ENCODE data around the gene LIMA1.

Gene LIMA1

GRCh38 chr12:50271724-50272247 lies 11.5 kb downstream of the LIMA1 start:
- Mint-ChIP-seq H3K9me3 (no peaks in the 10 kb centered on the region), H3K4me3 (no peak overlapping the region), H3K27ac (no peak overlapping the region), H3K36me3 (no peaks in the 10 kb centered on the region), H3K4me1 (peaks cover 0 to 2% of the 10 kb centered on the region in 2 donors), H3K27me3 (no peaks in the 10 kb centered on the region)
- ATAC-seq (replicated peaks) (no peak), DNase-seq (no peak)

- Mint-ChIP-seq H3K27ac (no peak overlapping the region), H3K4me1 (no peaks in the 10 kb centered on the region), H3K9me3 (no peaks in the 10 kb centered on the region), H3K36me3 (peaks cover 0 to 3% of the 10 kb centered on the region in 2 donors), H3K4me3 (no peak overlapping the region), H3K27me3 (peaks cover 0 to 4% of the 10 kb centered on the region in 2 donors)
- no peak for ATAC-seq (replicated peaks)
- no peak for DNase-seq
Observed at GRCh38 chr12:50268482-50268881, 14.8 kb downstream of the LIMA1 start.

- ATAC-seq (replicated peaks) = no peak
- Mint-ChIP-seq H3K36me3 (peaks cover 0 to 3% of the 10 kb centered on the region in 2 donors), H3K9me3 (no peaks in the 10 kb centered on the region), H3K4me3 (no peak overlapping the region), H3K27ac (no peak overlapping the region), H3K27me3 (peaks cover 0 to 4% of the 10 kb centered on the region in 2 donors), H3K4me1 (no peaks in the 10 kb centered on the region)
- no peak for DNase-seq
Observed at GRCh38 chr12:50265770-50266524, 17.4 kb downstream of the LIMA1 start.

GRCh38 chr12:50263832-50264231 lies 19.5 kb downstream of the LIMA1 start:
- no peak for ATAC-seq (replicated peaks)
- DNase-seq = no peak
- Mint-ChIP-seq H3K27me3 (peaks cover 0 to 4% of the 10 kb centered on the region in 2 donors), H3K27ac (no peak overlapping the region), H3K4me3 (no peak overlapping the region), H3K36me3 (peaks cover 0 to 3% of the 10 kb centered on the region in 2 donors), H3K4me1 (no peaks in the 10 kb centered on the region), H3K9me3 (no peaks in the 10 kb centered on the region)

- no peak overlapping the region for H3K27ac Mint-ChIP-seq
- ATAC-seq (replicated peaks) = no peak
- no peaks in the 10 kb centered on the region for H3K9me3 Mint-ChIP-seq
- H3K27me3 Mint-ChIP-seq = peaks cover 0 to 4% of the 10 kb centered on the region in 2 donors
- no peak for DNase-seq
- H3K36me3 Mint-ChIP-seq = peaks cover 0 to 3% of the 10 kb centered on the region in 2 donors
- peaks cover 7 to 8% of the 10 kb centered on the region in 2 donors for H3K4me1 Mint-ChIP-seq
- H3K4me3 Mint-ChIP-seq = no peak overlapping the region
Observed at GRCh38 chr12:50261654-50262053, 21.7 kb downstream of the LIMA1 start.

GRCh38 chr12:50258167-50258551 lies 25.2 kb downstream of the LIMA1 start:
- Mint-ChIP-seq H3K9me3 (no peaks in the 10 kb centered on the region), H3K27me3 (no peaks in the 10 kb centered on the region), H3K36me3 (no peaks in the 10 kb centered on the region), H3K4me1 (peaks cover 16 to 27% of the 10 kb centered on the region in 2 donors), H3K4me3 (no peak overlapping the region), H3K27ac (no peak overlapping the region)
- DNase-seq = no peak
- no peak for ATAC-seq (replicated peaks)

- Mint-ChIP-seq H3K4me3 (no peak overlapping the region), H3K27me3 (no peaks in the 10 kb centered on the region), H3K36me3 (no peaks in the 10 kb centered on the region), H3K4me1 (peaks cover 20 to 34% of the 10 kb centered on the region in 2 donors), H3K9me3 (no peaks in the 10 kb centered on the region), H3K27ac (no peak overlapping the region)
- DNase-seq (no peak), ATAC-seq (replicated peaks) (peak in 1 of 2 donors; percentile 53)
Observed at GRCh38 chr12:50257236-50258166, 25.8 kb downstream of the LIMA1 start.

GRCh38 chr12:50256761-50257160 lies 26.6 kb downstream of the LIMA1 start:
- Mint-ChIP-seq H3K4me3 (no peak overlapping the region), H3K36me3 (no peaks in the 10 kb centered on the region), H3K4me1 (peaks cover 23 to 34% of the 10 kb centered on the region in 2 donors), H3K27ac (no peak overlapping the region), H3K27me3 (no peaks in the 10 kb centered on the region), H3K9me3 (no peaks in the 10 kb centered on the region)
- ATAC-seq (replicated peaks) (no peak), DNase-seq (no peak)

- DNase-seq (no peak), ATAC-seq (replicated peaks) (no peak)
- peak overlapping the region; percentile 53 for H3K27ac Mint-ChIP-seq
- H3K4me3 Mint-ChIP-seq = no peak overlapping the region
- H3K9me3 Mint-ChIP-seq = no peaks in the 10 kb centered on the region
- peaks cover 31 to 37% of the 10 kb centered on the region in 2 donors for H3K4me1 Mint-ChIP-seq
- H3K27me3 Mint-ChIP-seq = no peaks in the 10 kb centered on the region
- H3K36me3 Mint-ChIP-seq = peaks cover 0 to 4% of the 10 kb centered on the region in 2 donors
Observed at GRCh38 chr12:50252977-50253602, 30.2 kb downstream of the LIMA1 start.

- Mint-ChIP-seq H3K9me3 (no peaks in the 10 kb centered on the region), H3K4me3 (no peak overlapping the region), H3K36me3 (peaks cover 1 to 6% of the 10 kb centered on the region in 2 donors), H3K27me3 (no peaks in the 10 kb centered on the region), H3K4me1 (peaks cover 27 to 36% of the 10 kb centered on the region in 2 donors), H3K27ac (no peak overlapping the region)
- DNase-seq (no peak), ATAC-seq (replicated peaks) (no peak)
Observed at GRCh38 chr12:50251619-50252252, 31.6 kb downstream of the LIMA1 start.

GRCh38 chr12:50249464-50250182 lies 33.7 kb downstream of the LIMA1 start:
- Mint-ChIP-seq H3K27ac (no peak overlapping the region), H3K36me3 (peaks cover 1 to 9% of the 10 kb centered on the region in 2 donors), H3K9me3 (no peaks in the 10 kb centered on the region), H3K4me3 (no peak overlapping the region), H3K4me1 (peaks cover 35 to 43% of the 10 kb centered on the region in 2 donors), H3K27me3 (peaks cover 0 to 3% of the 10 kb centered on the region in 2 donors)
- no peak for ATAC-seq (replicated peaks)
- DNase-seq = no peak

GRCh38 chr12:50248883-50249282 lies 34.4 kb downstream of the LIMA1 start:
- Mint-ChIP-seq H3K36me3 (peaks cover 1 to 13% of the 10 kb centered on the region in 2 donors), H3K27me3 (peaks cover 0 to 5% of the 10 kb centered on the region in 2 donors), H3K9me3 (no peaks in the 10 kb centered on the region), H3K27ac (no peak overlapping the region), H3K4me3 (peak overlapping the region in 1 of 2 donors; percentile 19), H3K4me1 (peaks cover 33 to 36% of the 10 kb centered on the region in 2 donors)
- no peak for ATAC-seq (replicated peaks)
- DNase-seq = no peak

GRCh38 chr12:50248411-50248810 lies 34.9 kb downstream of the LIMA1 start:
- peaks cover 1 to 13% of the 10 kb centered on the region in 2 donors for H3K36me3 Mint-ChIP-seq
- H3K4me3 Mint-ChIP-seq = peak overlapping the region; percentile 19 to 26
- no peak overlapping the region for H3K27ac Mint-ChIP-seq

More at GRCh38 chr12:50248411-50248810, 34.9 kb downstream of the LIMA1 start:
- no peak for DNase-seq
- Mint-ChIP-seq H3K4me1 (peaks cover 29 to 31% of the 10 kb centered on the region in 2 donors), H3K27me3 (peaks cover 0 to 5% of the 10 kb centered on the region in 2 donors), H3K9me3 (no peaks in the 10 kb centered on the region)
- ATAC-seq (replicated peaks) = no peak
